GM12865 (cell line): Measurements from ENCODE around the gene FGGY.

Experiments used
- DNase-seq: peaks from one replicate; pipeline ENCODE4 v3.0.0; 2010; ENCODE audit warnings: low read depth
- H3K4me3 ChIP-seq: 2 replicates; pipeline ENCODE4 v1.5.1; 2011; ENCODE audit warnings: mild to moderate bottlenecking, low read depth, low read length, control low read depth
- CTCF ChIP-seq: IDR thresholded peaks from 2 replicates; pipeline ENCODE4 v1.5.1; 2011; ENCODE audit warnings: low read length, control low read depth, low read depth, inconsistent platforms; ENCODE audit not compliant: insufficient read depth; ENCODE audit errors: missing control alignments

Gene FGGY

GRCh38 chr1:59564192-59564891 lies 267.4 kb downstream of the FGGY start:
- H3K4me3 ChIP-seq: no peak overlapping the region
- DNase-seq: no peak
- no peak for TF ChIP-seq CTCF

GRCh38 chr1:59565611-59566410 lies 268.9 kb downstream of the FGGY start:
- DNase-seq: no peak
- TF ChIP-seq CTCF: no peak

GRCh38 chr1:59568158-59568935 lies 271.5 kb downstream of the FGGY start:
- DNase-seq: no peak
- H3K4me3 ChIP-seq: no peak overlapping the region
- no peak for TF ChIP-seq CTCF

More at GRCh38 chr1:59565611-59566410, 268.9 kb downstream of the FGGY start:
- H3K4me3 ChIP-seq: no peak overlapping the region

- no peak overlapping the region for H3K4me3 ChIP-seq
- no peak for DNase-seq
- TF ChIP-seq CTCF: no peak
These were observed 272.3 kb downstream of the FGGY start for GRCh38 chr1:59569198-59569597.

- no peak for TF ChIP-seq CTCF
- H3K4me3 ChIP-seq: no peak overlapping the region
- peak; percentile 54 for DNase-seq
These were observed 273.6 kb downstream of the FGGY start for GRCh38 chr1:59570524-59570923.

GRCh38 chr1:59574085-59574484 lies 277.2 kb downstream of the FGGY start:
- H3K4me3 ChIP-seq: no peak overlapping the region
- no peak for DNase-seq
- no peak for TF ChIP-seq CTCF
